ENCODE results near the gene RRAS.

The RRAS gene

DNA sequence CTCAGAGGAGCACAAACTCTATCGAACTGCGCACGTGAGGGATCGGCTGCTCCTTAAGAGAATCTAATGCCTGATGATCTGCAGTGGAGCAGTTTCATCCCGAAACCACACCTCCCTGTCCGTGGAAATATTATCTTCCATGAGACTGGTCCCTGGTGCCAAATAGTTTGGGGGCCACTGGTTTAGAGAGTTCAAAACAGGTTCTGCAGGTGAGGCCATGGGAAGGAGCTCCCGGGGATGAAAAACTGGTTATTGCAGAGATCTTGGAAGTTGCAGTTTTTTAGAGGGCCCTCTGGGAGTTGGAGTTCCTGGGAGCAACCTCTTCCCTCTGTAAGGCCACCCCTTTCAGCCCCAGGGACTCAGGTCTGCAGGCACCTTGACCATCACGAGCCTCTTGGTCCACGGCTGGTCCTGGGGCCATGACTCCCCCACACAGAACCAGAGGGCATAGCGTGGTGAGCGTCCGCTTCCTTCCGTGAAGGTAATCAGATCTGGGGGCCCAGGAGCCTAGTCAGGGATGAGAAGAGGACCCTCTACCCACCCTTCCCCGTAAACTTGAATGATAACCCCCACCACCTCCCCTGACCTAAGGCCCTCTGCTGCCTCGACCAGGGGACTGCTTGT is 20.5 kb upstream of the RRAS start:
- TF ChIP-seq, protein P1, sequence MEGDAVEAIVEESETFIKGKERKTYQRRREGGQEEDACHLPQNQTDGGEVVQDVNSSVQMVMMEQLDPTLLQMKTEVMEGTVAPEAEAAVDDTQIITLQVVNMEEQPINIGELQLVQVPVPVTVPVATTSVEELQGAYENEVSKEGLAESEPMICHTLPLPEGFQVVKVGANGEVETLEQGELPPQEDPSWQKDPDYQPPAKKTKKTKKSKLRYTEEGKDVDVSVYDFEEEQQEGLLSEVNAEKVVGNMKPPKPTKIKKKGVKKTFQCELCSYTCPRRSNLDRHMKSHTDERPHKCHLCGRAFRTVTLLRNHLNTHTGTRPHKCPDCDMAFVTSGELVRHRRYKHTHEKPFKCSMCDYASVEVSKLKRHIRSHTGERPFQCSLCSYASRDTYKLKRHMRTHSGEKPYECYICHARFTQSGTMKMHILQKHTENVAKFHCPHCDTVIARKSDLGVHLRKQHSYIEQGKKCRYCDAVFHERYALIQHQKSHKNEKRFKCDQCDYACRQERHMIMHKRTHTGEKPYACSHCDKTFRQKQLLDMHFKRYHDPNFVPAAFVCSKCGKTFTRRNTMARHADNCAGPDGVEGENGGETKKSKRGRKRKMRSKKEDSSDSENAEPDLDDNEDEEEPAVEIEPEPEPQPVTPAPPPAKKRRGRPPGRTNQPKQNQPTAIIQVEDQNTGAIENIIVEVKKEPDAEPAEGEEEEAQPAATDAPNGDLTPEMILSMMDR (IDR thresholded peaks at IDR 0.05; ENCODE audit: control insufficient read depth, insufficient read depth, low read depth, low read length, missing control alignments): no peak
- no peak overlapping the region for H3K4me3 ChIP-seq (ENCODE audit: control insufficient read depth, low read depth, low read length)
- DNase-seq (ENCODE audit: low read depth): no peak

DNA sequence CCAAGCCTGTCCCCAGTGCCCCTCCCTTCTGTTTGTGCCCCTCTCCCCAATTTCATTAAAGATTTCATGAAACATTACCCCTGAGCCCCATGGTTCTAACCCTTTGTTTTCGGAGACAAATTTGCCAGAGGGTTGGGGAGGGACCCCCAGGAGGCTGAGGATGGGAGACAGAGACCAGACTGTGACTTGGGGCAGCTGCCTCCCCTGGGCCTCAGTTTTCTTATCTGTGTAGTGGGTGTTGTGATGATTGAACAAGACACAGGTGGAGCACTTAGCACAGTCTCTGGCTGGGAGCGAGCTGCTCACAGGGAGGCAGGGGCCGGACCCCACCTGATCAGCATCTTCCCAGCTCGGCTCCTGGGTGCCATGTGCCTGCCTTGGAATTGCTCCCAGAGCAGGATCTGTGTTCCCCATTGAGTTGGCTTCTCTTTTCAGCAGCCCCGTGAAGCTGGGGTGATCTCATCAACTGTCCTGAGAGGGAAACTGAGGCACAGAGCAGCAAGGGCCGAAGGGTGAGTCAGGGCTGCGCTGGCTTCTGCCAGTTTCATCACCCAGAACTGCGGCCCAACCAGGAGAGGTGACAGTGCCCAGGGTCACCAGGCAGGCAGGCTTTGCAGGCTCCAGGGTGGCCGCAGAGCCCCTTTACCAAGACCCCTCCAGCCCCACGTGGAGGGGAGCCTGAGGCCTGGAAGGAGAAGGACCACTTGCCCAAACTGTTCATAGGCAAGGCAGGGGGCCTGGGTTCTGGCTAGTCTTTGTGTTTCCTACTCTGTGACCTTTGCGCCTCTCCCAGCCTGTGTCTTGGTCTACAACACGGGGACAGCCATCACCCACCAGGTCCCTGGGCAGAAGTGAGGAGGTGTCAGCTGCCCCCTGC is 18.9 kb upstream of the RRAS start:
- TF ChIP-seq, protein P1 (IDR thresholded peaks at IDR 0.05; ENCODE audit: control insufficient read depth, insufficient read depth, low read depth, low read length, missing control alignments): no peak
- H3K4me3 ChIP-seq (ENCODE audit: control insufficient read depth, low read depth, low read length): no peak overlapping the region
- DNase-seq (ENCODE audit: low read depth): no peak

GRCh38 chr19:49658139-49658517 is 18.2 kb upstream of the RRAS start:
- no peak for DNase-seq (ENCODE audit: low read depth)
- TF ChIP-seq, protein P1 (IDR thresholded peaks at IDR 0.05; ENCODE audit: control insufficient read depth, insufficient read depth, low read depth, low read length, missing control alignments): no peak
- H3K4me3 ChIP-seq (ENCODE audit: control insufficient read depth, low read depth, low read length): no peak overlapping the region

DNA sequence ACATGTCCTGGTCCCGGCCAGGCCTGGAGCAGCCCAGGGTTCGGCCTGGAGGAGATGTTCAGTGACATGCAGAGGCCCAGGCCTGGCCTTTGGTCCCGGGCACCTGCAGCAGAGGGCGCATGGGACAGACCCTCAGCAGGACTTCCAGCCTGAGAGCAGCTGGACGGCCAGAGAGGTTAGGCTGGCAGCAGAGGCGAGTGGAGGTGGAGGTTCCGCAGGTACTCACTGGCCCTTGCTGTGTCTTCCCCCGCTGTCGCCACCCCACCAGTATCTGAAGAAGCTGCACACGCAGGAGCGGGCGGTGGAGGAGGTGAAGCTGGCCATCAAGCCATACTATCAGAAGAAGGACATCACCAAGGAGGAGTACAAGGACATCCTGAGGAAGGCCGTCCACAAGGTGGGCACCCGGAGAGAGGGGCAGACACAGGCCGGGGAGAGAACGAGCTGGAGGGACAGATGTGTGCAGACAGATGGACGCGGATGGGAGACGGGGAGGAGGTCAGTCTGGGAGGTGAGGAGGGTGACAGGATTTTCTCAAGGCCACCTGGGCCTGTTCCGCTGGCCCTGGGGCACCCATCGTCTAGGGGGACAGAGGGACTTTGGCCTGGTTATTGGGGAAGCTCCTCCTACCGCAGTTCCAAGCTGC is 17.7 kb upstream of the RRAS start:
- H3K4me3 ChIP-seq (ENCODE audit: control insufficient read depth, low read depth, low read length): no peak overlapping the region
- no peak for DNase-seq (ENCODE audit: low read depth)
- TF ChIP-seq, protein P1 (IDR thresholded peaks at IDR 0.05; ENCODE audit: control insufficient read depth, insufficient read depth, low read depth, low read length, missing control alignments): no peak

- TF ChIP-seq, protein P1 (IDR thresholded peaks at IDR 0.05; ENCODE audit: control insufficient read depth, insufficient read depth, low read depth, low read length, missing control alignments): no peak
- H3K4me3 ChIP-seq (ENCODE audit: control insufficient read depth, low read depth, low read length): no peak overlapping the region
- no peak for DNase-seq (ENCODE audit: low read depth)
Measured at GRCh38 chr19:49656456-49657109, 16.6 kb upstream of the RRAS start.
